ENCODE results near the gene AK9. TPM values are rescaled to one million over a fixed set of nuclear protein-coding genes. Genes with fewer than 3 reads are reported as not detected.

The AK9 gene
- total and polyA plus RNA-seq, 2 of the 8 experiments (the other 6 are each of a cell fraction or from before 2014, with no cell fraction given) = 1.8 to 2.2 TPM

DNA sequence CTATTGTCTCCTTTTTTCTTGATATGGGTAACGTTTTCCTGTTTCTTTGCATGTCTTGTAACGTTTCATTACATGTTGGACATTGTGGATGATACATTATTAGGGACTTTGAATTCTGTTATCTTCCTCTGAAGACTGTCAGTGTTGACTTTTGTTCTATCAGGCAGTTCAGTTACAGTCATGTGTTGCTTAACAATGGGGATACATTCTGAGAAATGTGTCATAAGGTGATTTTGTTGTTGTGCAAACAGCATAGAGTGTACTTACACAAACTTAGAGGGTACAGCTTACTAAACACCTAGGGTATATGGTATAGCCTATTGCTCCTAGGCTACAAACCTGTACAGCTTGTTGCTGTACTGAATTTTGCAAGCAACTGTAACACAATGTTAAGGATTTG, 64.7 kb downstream of the AK9 start:
- H3K4me2 ChIP-seq (ENCODE audit: insufficient read depth in 1 of 2, low read depth in 2 of 2, low read length in 2 of 2) = no peak overlapping the region
- FAIRE-seq (peak; percentile 19), DNase-seq (ENCODE audit: low read depth in 1 of 2, low spot score in 2 of 2) (no peak)
- H3K27me3 ChIP-seq (replicated peaks in 1 of 4; ENCODE audit: control insufficient read depth in 3 of 4, extremely low read depth in 1 of 4, insufficient read depth in 3 of 4, low read length in 3 of 4) = no peaks in the 10 kb centered on the region
- WGBS, 2 experiments (ENCODE audit: extremely low coverage in 1 of 2, insufficient coverage in 1 of 2, insufficient read length in 1 of 2, insufficient replicate concordance in 2 of 2, low coverage in 1 of 2, low lambda C conversion rate in 2 of 2, missing lambda C conversion rate in 1 of 2) = 89% methylated on average over 2 of the region's 2 CpGs; no CpG with 5 or more reads in 1 of the 2 experiments
- no peak overlapping the region for H4K5ac ChIP-seq (ENCODE audit: insufficient read length, low read depth, low read length)
- H3K4ac ChIP-seq (replicated peaks; ENCODE audit: insufficient read length, low read depth, low read length) = no peak overlapping the region
- ChIA-PET CTCF (ENCODE audit: partially characterized antibody) (interaction anchor here (0.9 to 1.0 kb wide), 2 partner anchors 9 to 414 kb away, joined by 4 to 5 read pairs; no protein-coding TSS in a partner anchor), POLR2A (ENCODE audit: partially characterized antibody) (no interaction called here)
- H3K9ac ChIP-seq (replicated peaks in 1 of 4; ENCODE audit: extremely low read depth in 1 of 4, low read depth in 3 of 4, low read length in 3 of 4) = no peak overlapping the region
- H2BK20ac ChIP-seq (ENCODE audit: low read length) = no peak overlapping the region
- no peaks in the 10 kb centered on the region for H3K23me2 ChIP-seq (ENCODE audit: low read depth, low read length)
- no peaks in the 10 kb centered on the region for H4K20me1 ChIP-seq (replicated peaks in 1 of 2; ENCODE audit: control insufficient read depth in 1 of 2, insufficient read depth in 2 of 2, low read length in 2 of 2)
- H4K91ac ChIP-seq (replicated peaks; ENCODE audit: insufficient read length, low read length) = no peak overlapping the region
- no peak overlapping the region for H2AFZ ChIP-seq (ENCODE audit: low read length)
- no peak overlapping the region for H3K27ac ChIP-seq (ENCODE audit: low read depth, low read length)
- no peaks in the 10 kb centered on the region for H3K4me1 ChIP-seq (replicated peaks in 1 of 4; ENCODE audit: control insufficient read depth in 3 of 4, insufficient read depth in 4 of 4, low read length in 3 of 4)
- H2BK12ac ChIP-seq (ENCODE audit: low read depth, low read length) = no peak overlapping the region
- H3K79me2 ChIP-seq (ENCODE audit: control insufficient read depth in 1 of 2, insufficient read depth in 2 of 2, low read length in 2 of 2) = no peaks in the 10 kb centered on the region
- H4K8ac ChIP-seq (ENCODE audit: extremely low read depth, insufficient read depth, low read length) = no peak overlapping the region
- H3K36me3 ChIP-seq (ENCODE audit: control insufficient read depth in 2 of 4, insufficient read depth in 4 of 4, low read length in 3 of 4) = no peaks in the 10 kb centered on the region; a peak in 1 of 8 replicates
- H3K18ac ChIP-seq (ENCODE audit: extremely low read depth, low read length) = no peak overlapping the region
- no peak overlapping the region for H3K4me3 ChIP-seq (ENCODE audit: extremely low read depth in 1 of 4, insufficient read depth in 2 of 4, low read depth in 3 of 4, low read length in 4 of 4)
- H3K14ac ChIP-seq (ENCODE audit: insufficient read length) = no peak overlapping the region
- H2BK5ac ChIP-seq (ENCODE audit: low read depth, low read length) = no peak overlapping the region
- no peaks in the 10 kb centered on the region for H3K9me3 ChIP-seq (ENCODE audit: insufficient read depth in 2 of 2, low read depth in 1 of 2, low read length in 1 of 2)
- H2BK120ac ChIP-seq (replicated peaks; ENCODE audit: low read depth, low read length) = no peak overlapping the region
- H2AK5ac ChIP-seq (ENCODE audit: low read depth, low read length) = no peak overlapping the region
- no peak overlapping the region for H3K56ac ChIP-seq (replicated peaks; ENCODE audit: insufficient read length, low read depth, low read length)
- no peaks in the 10 kb centered on the region for H3K79me1 ChIP-seq (ENCODE audit: low read depth, low read length)
- no peak overlapping the region for H3K23ac ChIP-seq (ENCODE audit: insufficient read length)
- no peak overlapping the region for H2BK15ac ChIP-seq (ENCODE audit: low read length)
- TF ChIP-seq MAFK (IDR thresholded peaks at IDR 0.05; ENCODE audit: low read depth, low read length) (no peak), POLR2AphosphoS5 (IDR thresholded peaks at IDR 0.05; ENCODE audit: low read depth, low read length) (no peak), SP1 (IDR thresholded peaks at IDR 0.05; ENCODE audit: low read depth, low read length) (no peak), HDAC2 (IDR thresholded peaks at IDR 0.05; ENCODE audit: borderline replicate concordance in 1 of 2, low read depth in 2 of 2, low read length in 2 of 2) (no peak), CBX8 (IDR thresholded peaks at IDR 0.05; ENCODE audit: borderline replicate concordance, low read depth, low read length) (no peak), SRF (IDR thresholded peaks at IDR 0.05; ENCODE audit: low read depth, low read length) (no peak), CHD2 (IDR thresholded peaks at IDR 0.05; ENCODE audit: low read length) (no peak), BRCA1 (IDR thresholded peaks at IDR 0.05; ENCODE audit: low read depth, low read length) (no peak), ZNF274 (IDR thresholded peaks at IDR 0.05; ENCODE audit: borderline replicate concordance, extremely low read depth, low read length) (no peak), POU5F1 (IDR thresholded peaks at IDR 0.05; ENCODE audit: low read depth, low read length) (no peak), SP4 (IDR thresholded peaks at IDR 0.05; ENCODE audit: low read length) (no peak), EGR1 (IDR thresholded peaks at IDR 0.05; ENCODE audit: borderline replicate concordance, low read depth, low read length) (no peak)
- TF ChIP-seq, protein P1, sequence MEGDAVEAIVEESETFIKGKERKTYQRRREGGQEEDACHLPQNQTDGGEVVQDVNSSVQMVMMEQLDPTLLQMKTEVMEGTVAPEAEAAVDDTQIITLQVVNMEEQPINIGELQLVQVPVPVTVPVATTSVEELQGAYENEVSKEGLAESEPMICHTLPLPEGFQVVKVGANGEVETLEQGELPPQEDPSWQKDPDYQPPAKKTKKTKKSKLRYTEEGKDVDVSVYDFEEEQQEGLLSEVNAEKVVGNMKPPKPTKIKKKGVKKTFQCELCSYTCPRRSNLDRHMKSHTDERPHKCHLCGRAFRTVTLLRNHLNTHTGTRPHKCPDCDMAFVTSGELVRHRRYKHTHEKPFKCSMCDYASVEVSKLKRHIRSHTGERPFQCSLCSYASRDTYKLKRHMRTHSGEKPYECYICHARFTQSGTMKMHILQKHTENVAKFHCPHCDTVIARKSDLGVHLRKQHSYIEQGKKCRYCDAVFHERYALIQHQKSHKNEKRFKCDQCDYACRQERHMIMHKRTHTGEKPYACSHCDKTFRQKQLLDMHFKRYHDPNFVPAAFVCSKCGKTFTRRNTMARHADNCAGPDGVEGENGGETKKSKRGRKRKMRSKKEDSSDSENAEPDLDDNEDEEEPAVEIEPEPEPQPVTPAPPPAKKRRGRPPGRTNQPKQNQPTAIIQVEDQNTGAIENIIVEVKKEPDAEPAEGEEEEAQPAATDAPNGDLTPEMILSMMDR (IDR thresholded peaks at IDR 0.05; ENCODE audit: control extremely low read depth in 1 of 3, insufficient read depth in 1 of 3, low read depth in 1 of 3, low read length in 3 of 3) = no peak
